Activated CD8-positive, alpha-beta T cell treated with anti-CD3 and anti-CD28 coated beads for 36 hours (primary cell): ENCODE measurements around the gene MBD5. TPM values are rescaled to one million over a fixed set of nuclear protein-coding genes. Genes with fewer than 3 reads are reported as not detected.

Experiments used
- ATAC-seq: fragments of 200-7000 bp; cut with Tn5 transposase; one replicate; pipeline ENCODE4 v1.10.0; 2021; ENCODE audit warnings: mild to moderate bottlenecking, moderate library complexity
- CTCF ChIA-PET: fragments of 350-600 bp; sonication (Branson Sonifier 250); formaldehyde crosslinking; loops from one replicate; lab custom pipeline; 2021; ENCODE audit warnings: antibody characterized with exemption; lab: Charles Lee
- POLR2A ChIA-PET: fragments of 350-600 bp; sonication (Branson Sonifier 250); formaldehyde crosslinking; loops from one replicate; lab custom pipeline; 2021; ENCODE audit warnings: antibody characterized with exemption; lab: Charles Lee
- DNase-seq: peaks from one replicate; pipeline ENCODE4 v3.0.0-alpha.2; 2020
- H3K27ac Mint-ChIP-seq: one replicate; pipeline ENCODE4 v1.8.0; 2021; ENCODE audit warnings: mild to moderate bottlenecking, mixed read lengths
- H3K27me3 Mint-ChIP-seq: one replicate; pipeline ENCODE4 v1.8.0; 2021; ENCODE audit warnings: mixed read lengths
- H3K36me3 Mint-ChIP-seq: one replicate; pipeline ENCODE4 v1.8.0; 2021; ENCODE audit warnings: low read depth, mixed read lengths
- H3K4me1 Mint-ChIP-seq: one replicate; pipeline ENCODE4 v1.8.0; 2021; ENCODE audit warnings: low read depth, mixed read lengths
- H3K4me3 Mint-ChIP-seq: one replicate; pipeline ENCODE4 v1.8.0; 2021; ENCODE audit warnings: mild to moderate bottlenecking, moderate library complexity, mixed read lengths
- H3K9me3 Mint-ChIP-seq: one replicate; pipeline ENCODE4 v1.8.0; 2021; ENCODE audit warnings: mixed read lengths
- CTCF ChIP-seq: fragments of 200-600 bp; IDR thresholded peaks from one replicate; pipeline ENCODE4 v1.8.0; 2022; ENCODE audit warnings: antibody characterized with exemption, mild to moderate bottlenecking
- intact Hi-C: fragments of 100-400 bp; cut with micrococcal nuclease; formaldehyde crosslinking; loops from one replicate; pipeline ENCODE4 v1.10.0; 2022
- total RNA-seq, 2 experiments: library from RNA; stranded (reverse); gene quantifications; one replicate each; pipeline ENCODE4 v1.2.3, GENCODE V29; 2021

The MBD5 gene
- total RNA-seq, 2 experiments from 2014 or later: 16.6 to 17.9 TPM

GRCh38 chr2:148231858-148232257, 211.0 kb downstream of the MBD5 start:
- H3K4me3 Mint-ChIP-seq: no peak overlapping the region
- ChIA-PET CTCF (no interaction called here), POLR2A (no interaction called here)
- DNase-seq (no peak), ATAC-seq (no peak)
- no peak overlapping the region for H3K27ac Mint-ChIP-seq
- intact Hi-C loops: no loop called here
- no peak for TF ChIP-seq CTCF
- H3K27me3 Mint-ChIP-seq: no peaks in the 10 kb centered on the region
- peaks cover 16% of the 10 kb centered on the region for H3K9me3 Mint-ChIP-seq
- H3K4me1 Mint-ChIP-seq: no peaks in the 10 kb centered on the region
- peaks cover 36% of the 10 kb centered on the region for H3K36me3 Mint-ChIP-seq

GRCh38 chr2:148234143-148234542, 213.3 kb downstream of the MBD5 start:
- no peak for TF ChIP-seq CTCF
- ChIA-PET CTCF (no interaction called here), POLR2A (no interaction called here)
- DNase-seq (no peak), ATAC-seq (no peak)
- Mint-ChIP-seq H3K27ac (no peak overlapping the region), H3K4me3 (no peak overlapping the region), H3K27me3 (no peaks in the 10 kb centered on the region), H3K9me3 (peaks cover 18% of the 10 kb centered on the region), H3K36me3 (peaks cover 42% of the 10 kb centered on the region), H3K4me1 (no peaks in the 10 kb centered on the region)
- intact Hi-C loops: no loop called here

- TF ChIP-seq CTCF: no peak
- CTCF ChIA-PET: interaction anchor here (1.3 kb wide), 1 partner anchor 271 kb away, joined by 3 read pairs; no protein-coding TSS in a partner anchor
- Mint-ChIP-seq H3K27me3 (no peaks in the 10 kb centered on the region), H3K36me3 (peaks cover 50% of the 10 kb centered on the region), H3K9me3 (peaks cover 25% of the 10 kb centered on the region), H3K27ac (no peak overlapping the region), H3K4me3 (no peak overlapping the region), H3K4me1 (no peaks in the 10 kb centered on the region)
- intact Hi-C loops: no loop called here
- POLR2A ChIA-PET: no interaction called here
- DNase-seq (no peak), ATAC-seq (no peak)
Measured at GRCh38 chr2:148237911-148238310, 217.0 kb downstream of the MBD5 start.

GRCh38 chr2:148238561-148238960, 217.7 kb downstream of the MBD5 start:
- Mint-ChIP-seq H3K36me3 (peaks cover 47% of the 10 kb centered on the region), H3K4me1 (no peaks in the 10 kb centered on the region), H3K4me3 (no peak overlapping the region), H3K9me3 (peaks cover 25% of the 10 kb centered on the region), H3K27me3 (no peaks in the 10 kb centered on the region), H3K27ac (no peak overlapping the region)
- no peak for TF ChIP-seq CTCF
- CTCF ChIA-PET: interaction anchor here (1.3 kb wide), 1 partner anchor 271 kb away, joined by 3 read pairs; no protein-coding TSS in a partner anchor
- no peak for DNase-seq
- POLR2A ChIA-PET: no interaction called here
- ATAC-seq: no peak
- intact Hi-C loops: no loop called here

- no peak overlapping the region for H3K27ac Mint-ChIP-seq
- POLR2A ChIA-PET: no interaction called here
- ATAC-seq: no peak
Measured at GRCh38 chr2:148240838-148241237, 219.9 kb downstream of the MBD5 start.

More at GRCh38 chr2:148240838-148241237, 219.9 kb downstream of the MBD5 start:
- peaks cover 4% of the 10 kb centered on the region for H3K4me1 Mint-ChIP-seq
- DNase-seq: no peak
- H3K4me3 Mint-ChIP-seq: no peak overlapping the region
- H3K27me3 Mint-ChIP-seq: no peaks in the 10 kb centered on the region
- intact Hi-C loops: no loop called here
- H3K9me3 Mint-ChIP-seq: peaks cover 25% of the 10 kb centered on the region
- CTCF ChIA-PET: no interaction called here
- peaks cover 40% of the 10 kb centered on the region for H3K36me3 Mint-ChIP-seq
- TF ChIP-seq CTCF: no peak
